LNCaP clone FGC (cell line): ENCODE results near the gene ZNF385B.

Source experiments
- DNase-seq: peaks from one replicate; pipeline ENCODE4 v3.0.0-alpha.2; 2011; ENCODE audit warnings: low read depth
- H3K4me3 ChIP-seq: 2 replicates; pipeline ENCODE4 v1.5.1; 2011; ENCODE audit warnings: mild to moderate bottlenecking, low read depth, low read length, control low read depth
- TF ChIP-seq, protein P1 (sequence below): IDR thresholded peaks from 2 replicates; pipeline ENCODE4 v1.5.1; 2012; ENCODE audit warnings: mild to moderate bottlenecking; ENCODE audit not compliant: control insufficient read depth, insufficient read depth; ENCODE audit errors: extremely low read depth

The ZNF385B gene

DNA sequence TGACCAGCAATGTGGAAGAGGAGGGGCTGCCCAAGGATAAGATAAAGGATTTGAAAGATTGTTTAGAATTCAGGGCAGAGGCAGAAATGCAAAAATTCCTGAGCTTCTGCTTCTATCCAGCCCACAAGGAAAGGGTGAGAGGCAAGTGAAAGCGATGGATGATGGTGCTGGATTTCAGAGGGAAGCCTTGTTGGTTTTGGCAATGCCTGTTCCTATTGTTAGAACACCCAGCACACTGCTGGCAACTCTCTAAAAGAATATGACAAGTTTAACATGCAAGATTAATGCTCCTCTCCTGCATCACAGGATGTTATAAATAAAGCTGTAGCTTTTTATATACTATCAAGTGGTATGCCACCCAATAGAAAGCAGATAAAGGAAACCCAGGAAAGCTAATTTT lies 92.6 kb downstream of the ZNF385B start:
- peak; percentile 6 for DNase-seq

DNA sequence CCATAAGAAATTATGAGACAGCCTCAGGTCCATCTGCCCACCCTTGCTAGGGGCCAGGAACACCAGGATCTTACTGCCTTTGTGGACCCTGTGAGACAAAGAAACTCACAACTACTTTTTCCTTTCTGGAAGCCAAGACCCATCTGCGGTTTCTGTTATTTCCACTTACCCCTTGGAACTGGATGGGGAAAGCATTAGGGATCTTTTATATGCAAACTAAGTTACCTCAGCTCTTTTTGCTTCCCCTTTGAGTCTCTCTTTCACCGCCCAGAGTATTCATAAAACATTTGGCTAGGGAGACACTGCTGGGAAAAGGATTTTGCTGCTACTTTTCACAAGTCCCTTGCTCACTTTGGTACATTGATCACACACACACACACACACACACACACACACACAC lies 95.7 kb downstream of the ZNF385B start:
- TF ChIP-seq, protein P1, sequence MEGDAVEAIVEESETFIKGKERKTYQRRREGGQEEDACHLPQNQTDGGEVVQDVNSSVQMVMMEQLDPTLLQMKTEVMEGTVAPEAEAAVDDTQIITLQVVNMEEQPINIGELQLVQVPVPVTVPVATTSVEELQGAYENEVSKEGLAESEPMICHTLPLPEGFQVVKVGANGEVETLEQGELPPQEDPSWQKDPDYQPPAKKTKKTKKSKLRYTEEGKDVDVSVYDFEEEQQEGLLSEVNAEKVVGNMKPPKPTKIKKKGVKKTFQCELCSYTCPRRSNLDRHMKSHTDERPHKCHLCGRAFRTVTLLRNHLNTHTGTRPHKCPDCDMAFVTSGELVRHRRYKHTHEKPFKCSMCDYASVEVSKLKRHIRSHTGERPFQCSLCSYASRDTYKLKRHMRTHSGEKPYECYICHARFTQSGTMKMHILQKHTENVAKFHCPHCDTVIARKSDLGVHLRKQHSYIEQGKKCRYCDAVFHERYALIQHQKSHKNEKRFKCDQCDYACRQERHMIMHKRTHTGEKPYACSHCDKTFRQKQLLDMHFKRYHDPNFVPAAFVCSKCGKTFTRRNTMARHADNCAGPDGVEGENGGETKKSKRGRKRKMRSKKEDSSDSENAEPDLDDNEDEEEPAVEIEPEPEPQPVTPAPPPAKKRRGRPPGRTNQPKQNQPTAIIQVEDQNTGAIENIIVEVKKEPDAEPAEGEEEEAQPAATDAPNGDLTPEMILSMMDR = no peak
- no peak for DNase-seq
- no peak overlapping the region for H3K4me3 ChIP-seq

More for the DNA sequence above, 92.6 kb downstream of the ZNF385B start:
- TF ChIP-seq, protein P1 = no peak
- H3K4me3 ChIP-seq = no peak overlapping the region

DNA sequence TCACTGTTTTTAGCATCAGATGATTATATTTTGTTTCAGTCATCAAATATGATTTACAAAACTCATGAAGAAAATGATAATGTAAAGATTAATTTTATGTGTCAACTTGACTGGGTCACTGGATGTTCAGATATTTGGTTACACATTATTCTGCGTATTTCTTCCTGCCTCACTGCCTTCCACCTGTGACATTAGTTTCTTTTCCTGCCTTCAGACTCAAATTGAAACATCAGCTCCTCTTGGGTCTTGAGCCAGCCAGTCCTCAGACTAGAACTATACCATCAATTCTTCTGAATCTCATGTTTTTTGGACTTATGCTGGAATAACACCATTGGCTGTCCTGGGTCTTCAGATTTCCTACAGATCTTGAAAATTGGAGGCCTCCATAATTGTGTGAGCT lies 96.7 kb downstream of the ZNF385B start:
- TF ChIP-seq, protein P1 = no peak
- no peak for DNase-seq
- no peak overlapping the region for H3K4me3 ChIP-seq

DNA sequence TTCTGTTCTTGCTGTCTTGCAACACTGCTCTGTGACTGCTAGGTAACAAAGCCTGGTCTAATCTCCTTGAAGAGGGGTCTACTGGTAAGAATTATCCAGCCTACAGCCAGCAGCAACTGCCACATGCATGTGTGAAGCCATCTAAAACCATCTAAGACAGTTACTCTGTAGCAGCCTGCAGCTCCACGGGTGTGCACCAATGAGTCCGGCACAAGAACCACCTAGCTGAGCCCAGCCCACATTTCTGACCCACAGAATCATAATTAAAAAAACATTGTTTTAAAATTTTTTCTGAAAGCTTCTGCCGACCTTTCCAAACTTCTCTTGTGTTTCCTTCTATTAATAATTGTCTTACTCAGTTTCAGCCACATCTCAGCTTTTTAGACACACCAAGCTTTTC lies 102.8 kb downstream of the ZNF385B start:
- TF ChIP-seq, protein P1 = no peak
- no peak for DNase-seq
- no peak overlapping the region for H3K4me3 ChIP-seq

DNA sequence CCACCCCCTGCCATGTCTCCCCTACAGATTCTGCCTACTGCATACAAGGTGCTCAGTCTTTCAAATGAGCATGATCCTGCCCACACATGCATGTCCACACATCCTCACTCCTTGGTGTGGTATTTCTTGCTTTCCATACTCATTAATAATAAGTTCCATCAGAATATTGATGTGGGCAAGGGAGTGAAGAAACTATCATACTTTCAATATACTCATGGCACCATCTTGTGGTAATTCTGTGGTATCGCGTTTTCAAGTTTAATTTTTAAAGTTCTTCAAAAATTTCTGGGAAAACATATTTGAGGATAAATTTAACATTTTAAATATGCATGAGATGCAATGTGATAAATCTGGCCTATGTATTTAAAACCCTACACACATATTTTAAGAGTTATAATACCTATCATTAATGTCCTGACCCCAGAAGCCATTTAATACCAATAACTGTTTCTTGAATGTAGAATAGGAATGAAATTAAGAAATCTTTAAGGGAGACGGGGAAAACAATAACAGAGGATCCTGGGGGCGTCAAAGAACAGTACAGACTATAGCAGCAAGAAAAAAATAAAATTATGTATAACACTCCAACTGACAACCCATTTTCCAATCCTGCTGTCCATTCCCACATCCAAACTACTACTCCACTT lies 110.1 kb downstream of the ZNF385B start:
- H3K4me3 ChIP-seq = no peak overlapping the region
- DNase-seq = peak; percentile 14
- TF ChIP-seq, protein P1 = peak; percentile 42

DNA sequence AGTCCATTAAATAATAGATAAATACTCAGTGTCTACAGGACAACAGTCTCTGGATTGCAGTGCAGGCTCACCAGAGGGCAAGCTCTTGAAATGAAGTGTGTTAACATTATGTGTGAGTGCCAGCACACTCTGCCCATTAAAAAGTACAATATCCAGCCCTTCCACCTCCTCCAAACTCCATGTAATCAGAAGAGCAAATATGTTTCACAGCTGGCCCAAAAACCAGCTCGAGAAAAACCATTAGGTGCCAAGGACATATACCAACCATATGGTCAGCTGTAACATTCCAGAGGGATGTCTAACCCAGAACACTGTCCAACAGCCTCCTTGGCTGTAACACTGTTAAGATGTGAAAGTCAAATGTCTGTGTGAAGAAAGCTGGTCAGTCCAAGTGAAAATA lies 112.2 kb downstream of the ZNF385B start:
- TF ChIP-seq, protein P1 = no peak
- DNase-seq = peak; percentile 13
- no peak overlapping the region for H3K4me3 ChIP-seq

DNA sequence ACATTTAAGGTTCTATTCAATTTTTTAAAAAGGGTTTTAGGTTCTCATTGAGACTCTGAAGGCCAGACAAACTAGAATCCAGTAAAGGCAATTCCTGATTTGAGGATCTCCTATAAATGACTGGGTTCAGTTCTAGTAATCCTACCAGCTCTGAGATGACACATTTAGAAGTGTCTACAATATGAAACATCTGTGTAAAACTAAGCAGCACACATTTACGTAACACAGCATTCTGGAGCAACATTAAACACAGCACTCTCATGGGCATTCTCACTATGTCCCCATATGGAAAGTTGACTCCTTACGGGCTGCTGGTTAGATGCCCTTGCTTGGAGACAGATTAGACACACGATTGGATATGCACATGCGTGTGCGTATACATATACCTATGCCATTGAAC lies 114.4 kb downstream of the ZNF385B start:
- no peak overlapping the region for H3K4me3 ChIP-seq
- DNase-seq = no peak
- TF ChIP-seq, protein P1 = no peak
